ENCODE data around the gene IGFLR1.

Gene IGFLR1

GRCh38 chr19:35764432-35765315, 22.4 kb upstream of the IGFLR1 start:
- H3K79me2 ChIP-seq (ENCODE audit: control insufficient read depth, insufficient read depth, low read length, poor library complexity): no peaks in the 10 kb centered on the region
- no peak overlapping the region for H2AK5ac ChIP-seq (ENCODE audit: low read length)
- no peak overlapping the region for H2AFZ ChIP-seq (ENCODE audit: insufficient read depth, low read length, poor library complexity)
- H3K4me3 ChIP-seq (ENCODE audit: low read depth, low read length): no peak overlapping the region
- no peaks in the 10 kb centered on the region for H3K79me1 ChIP-seq (ENCODE audit: low read length)
- no peak overlapping the region for H3K23ac ChIP-seq (ENCODE audit: low read length)
- H3K4me1 ChIP-seq (ENCODE audit: control insufficient read depth in 1 of 2, insufficient read depth in 2 of 2, low read length in 2 of 2): peaks cover 0 to 4% of the 10 kb centered on the region in 2 experiments
- no CpG with 5 or more reads among the region's 17 CpGs for WGBS (ENCODE audit: extremely low coverage, insufficient coverage, insufficient read length)
- no peaks in the 10 kb centered on the region for H3K27me3 ChIP-seq (ENCODE audit: insufficient read depth, low read length)
- H4K12ac ChIP-seq (ENCODE audit: low read depth, low read length): no peak overlapping the region
- DNase-seq: peak; percentile 77 to 88
- no peak overlapping the region for H3K14ac ChIP-seq (ENCODE audit: low read length)
- no peak overlapping the region for H3K4ac ChIP-seq (ENCODE audit: low read depth, low read length)
- H4K8ac ChIP-seq (ENCODE audit: low read depth, low read length): no peak overlapping the region
- H2BK5ac ChIP-seq (ENCODE audit: low read depth, low read length, poor library complexity): no peak overlapping the region
- no peak overlapping the region for H3K27ac ChIP-seq (ENCODE audit: low read depth, low read length)
- H3K36me3 ChIP-seq (ENCODE audit: control insufficient read depth in 1 of 2, insufficient read depth in 2 of 2, low read length in 2 of 2): peaks cover 46 to 60% of the 10 kb centered on the region in 2 experiments
- no peak overlapping the region for H3K4me2 ChIP-seq (ENCODE audit: low read length)
- H3K18ac ChIP-seq (ENCODE audit: low read length): no peak overlapping the region
- H3K9me3 ChIP-seq (ENCODE audit: insufficient read depth, low read depth, low read length): peaks cover 2% of the 10 kb centered on the region
- H2BK12ac ChIP-seq (ENCODE audit: low read length): no peak overlapping the region
- H3K9ac ChIP-seq (ENCODE audit: low read length): no peak overlapping the region
- no peak overlapping the region for H2BK120ac ChIP-seq (ENCODE audit: insufficient read depth, low read length, poor library complexity)
- no peak overlapping the region for H4K91ac ChIP-seq (ENCODE audit: low read depth, low read length)

- Histone ChIP-seq H2AFZ (ENCODE audit: insufficient read depth, low read length, poor library complexity) (no peak overlapping the region), H3K4me1 (ENCODE audit: control insufficient read depth in 1 of 2, insufficient read depth in 2 of 2, low read length in 2 of 2) (peaks cover 16 to 20% of the 10 kb centered on the region in 2 experiments), H3K79me1 (ENCODE audit: low read length) (peaks cover 20% of the 10 kb centered on the region), H3K14ac (ENCODE audit: low read length) (no peak overlapping the region), H3K36me3 (ENCODE audit: control insufficient read depth in 1 of 2, insufficient read depth in 2 of 2, low read length in 2 of 2) (peaks cover 27 to 36% of the 10 kb centered on the region in 2 experiments), H3K9ac (ENCODE audit: low read length) (no peak overlapping the region), H3K18ac (ENCODE audit: low read length) (no peak overlapping the region), H4K91ac (ENCODE audit: low read depth, low read length) (no peak overlapping the region), H2BK5ac (ENCODE audit: low read depth, low read length, poor library complexity) (no peak overlapping the region), H3K27ac (ENCODE audit: low read depth, low read length) (no peak overlapping the region), H2BK120ac (ENCODE audit: insufficient read depth, low read length, poor library complexity) (no peak overlapping the region), H2BK12ac (ENCODE audit: low read length) (no peak overlapping the region), H3K4me3 (ENCODE audit: low read depth, low read length) (no peak overlapping the region), H3K9me3 (ENCODE audit: insufficient read depth, low read depth, low read length) (no peaks in the 10 kb centered on the region), H3K4me2 (ENCODE audit: low read length) (no peak overlapping the region), H4K8ac (ENCODE audit: low read depth, low read length) (no peak overlapping the region), H3K79me2 (ENCODE audit: control insufficient read depth, insufficient read depth, low read length, poor library complexity) (peaks cover 6% of the 10 kb centered on the region), H3K4ac (ENCODE audit: low read depth, low read length) (no peak overlapping the region), H3K27me3 (ENCODE audit: insufficient read depth, low read length) (no peaks in the 10 kb centered on the region), H2AK5ac (ENCODE audit: low read length) (no peak overlapping the region), H3K23ac (ENCODE audit: low read length) (no peak overlapping the region), H4K12ac (ENCODE audit: low read depth, low read length) (no peak overlapping the region)
- WGBS (ENCODE audit: extremely low coverage, insufficient coverage, insufficient read length): no CpG with 5 or more reads among the region's 4 CpGs
- DNase-seq: no peak
These were observed 18.6 kb upstream of the IGFLR1 start for GRCh38 chr19:35760711-35761349.

GRCh38 chr19:35759697-35760096, 17.4 kb upstream of the IGFLR1 start:
- no peak overlapping the region for H3K18ac ChIP-seq (ENCODE audit: low read length)
- no peak overlapping the region for H2AFZ ChIP-seq (ENCODE audit: insufficient read depth, low read length, poor library complexity)
- no peak overlapping the region for H3K23ac ChIP-seq (ENCODE audit: low read length)
- no peak overlapping the region for H3K4me3 ChIP-seq (ENCODE audit: low read depth, low read length)
- no peak overlapping the region for H4K12ac ChIP-seq (ENCODE audit: low read depth, low read length)
- H2BK12ac ChIP-seq (ENCODE audit: low read length): no peak overlapping the region
- no peak overlapping the region for H2BK120ac ChIP-seq (ENCODE audit: insufficient read depth, low read length, poor library complexity)
- no peak overlapping the region for H2BK5ac ChIP-seq (ENCODE audit: low read depth, low read length, poor library complexity)
- peaks cover 26 to 31% of the 10 kb centered on the region in 2 experiments for H3K4me1 ChIP-seq (ENCODE audit: control insufficient read depth in 1 of 2, insufficient read depth in 2 of 2, low read length in 2 of 2)
- DNase-seq: no peak
- no peaks in the 10 kb centered on the region for H3K27me3 ChIP-seq (ENCODE audit: insufficient read depth, low read length)
- no CpG with 5 or more reads among the region's 2 CpGs for WGBS (ENCODE audit: extremely low coverage, insufficient coverage, insufficient read length)
- H4K91ac ChIP-seq (ENCODE audit: low read depth, low read length): no peak overlapping the region
- peaks cover 25 to 28% of the 10 kb centered on the region in 2 experiments for H3K36me3 ChIP-seq (ENCODE audit: control insufficient read depth in 1 of 2, insufficient read depth in 2 of 2, low read length in 2 of 2)
- H3K9me3 ChIP-seq (ENCODE audit: insufficient read depth, low read depth, low read length): no peaks in the 10 kb centered on the region
- no peak overlapping the region for H3K14ac ChIP-seq (ENCODE audit: low read length)
- no peak overlapping the region for H3K4me2 ChIP-seq (ENCODE audit: low read length)
- no peak overlapping the region for H3K9ac ChIP-seq (ENCODE audit: low read length)
- no peak overlapping the region for H3K27ac ChIP-seq (ENCODE audit: low read depth, low read length)
- no peak overlapping the region for H3K4ac ChIP-seq (ENCODE audit: low read depth, low read length)
- H3K79me1 ChIP-seq (ENCODE audit: low read length): peaks cover 27% of the 10 kb centered on the region
- H4K8ac ChIP-seq (ENCODE audit: low read depth, low read length): no peak overlapping the region
- H3K79me2 ChIP-seq (ENCODE audit: control insufficient read depth, insufficient read depth, low read length, poor library complexity): peaks cover 6% of the 10 kb centered on the region
- H2AK5ac ChIP-seq (ENCODE audit: low read length): no peak overlapping the region

- H2AK5ac ChIP-seq (ENCODE audit: low read length): peak within 1 kb of the TSS; percentile 91
- peak; percentile 99 for DNase-seq
- H3K23ac ChIP-seq (ENCODE audit: low read length): no peak within 1 kb of the TSS
- peaks cover 4% of the 10 kb centered on the region for H3K9me3 ChIP-seq (ENCODE audit: insufficient read depth, low read depth, low read length)
- peak within 1 kb of the TSS; percentile 89 for H3K18ac ChIP-seq (ENCODE audit: low read length)
- H3K36me3 ChIP-seq (ENCODE audit: control insufficient read depth in 1 of 2, insufficient read depth in 2 of 2, low read length in 2 of 2): peaks cover 33 to 36% of the 10 kb centered on the region in 2 experiments
- peak within 1 kb of the TSS; percentile 86 for H3K4me3 ChIP-seq (ENCODE audit: low read depth, low read length)
- H2BK120ac ChIP-seq (ENCODE audit: insufficient read depth, low read length, poor library complexity): peak within 1 kb of the TSS; percentile 93
- H3K4me2 ChIP-seq (ENCODE audit: low read length): peak within 1 kb of the TSS; percentile 69
- peak within 1 kb of the TSS; percentile 93 for H3K27ac ChIP-seq (ENCODE audit: low read depth, low read length)
- H3K79me1 ChIP-seq (ENCODE audit: low read length): peaks cover 27% of the 10 kb centered on the region
- peak within 1 kb of the TSS; percentile 91 for H3K14ac ChIP-seq (ENCODE audit: low read length)
- H3K27me3 ChIP-seq (ENCODE audit: insufficient read depth, low read length): no peaks in the 10 kb centered on the region
- WGBS (ENCODE audit: extremely low coverage, insufficient coverage, insufficient read length): no CpG with 5 or more reads among the region's 53 CpGs
- H2AFZ ChIP-seq (ENCODE audit: insufficient read depth, low read length, poor library complexity): peak within 1 kb of the TSS; percentile 75
- H4K12ac ChIP-seq (ENCODE audit: low read depth, low read length): peak within 1 kb of the TSS; percentile 85
- peak within 1 kb of the TSS; percentile 93 for H4K8ac ChIP-seq (ENCODE audit: low read depth, low read length)
- H3K4ac ChIP-seq (ENCODE audit: low read depth, low read length): peak within 1 kb of the TSS; percentile 71
- H4K91ac ChIP-seq (ENCODE audit: low read depth, low read length): peak within 1 kb of the TSS; percentile 95
- peaks cover 29 to 31% of the 10 kb centered on the region in 2 experiments for H3K4me1 ChIP-seq (ENCODE audit: control insufficient read depth in 1 of 2, insufficient read depth in 2 of 2, low read length in 2 of 2)
- peak within 1 kb of the TSS; percentile 83 for H2BK12ac ChIP-seq (ENCODE audit: low read length)
- H3K79me2 ChIP-seq (ENCODE audit: control insufficient read depth, insufficient read depth, low read length, poor library complexity): peaks cover 6% of the 10 kb centered on the region
- H3K9ac ChIP-seq (ENCODE audit: low read length): peak within 1 kb of the TSS; percentile 90
- H2BK5ac ChIP-seq (ENCODE audit: low read depth, low read length, poor library complexity): peak within 1 kb of the TSS; percentile 88
These were observed 15.7 kb upstream of the IGFLR1 start, which contains the start of gene PROSER3 for GRCh38 chr19:35757749-35758608. PROSER3 (plus strand) TSS chr19:35758176; CDS start chr19:35758216, 40 bp downstream.

All from trophoblast cell (in vitro differentiated cells and primary cell).